GM12874 (cell line): ENCODE results near the gene GOPC.
A peak's percentile ranks its signal among the peaks of the same experiment; 100 is the strongest.

Experiments
- TF ChIP-seq, protein P1 (sequence below): IDR thresholded peaks from 2 replicates; pipeline ENCODE4 v1.5.1; 2011; ENCODE audit warnings: low read depth, mild to moderate bottlenecking, control low read depth, low read length, moderate library complexity; ENCODE audit not compliant: insufficient read depth

The GOPC gene

GRCh38 chr6:117547688-117548621, 54.4 kb downstream of the GOPC start:
- TF ChIP-seq, protein P1, sequence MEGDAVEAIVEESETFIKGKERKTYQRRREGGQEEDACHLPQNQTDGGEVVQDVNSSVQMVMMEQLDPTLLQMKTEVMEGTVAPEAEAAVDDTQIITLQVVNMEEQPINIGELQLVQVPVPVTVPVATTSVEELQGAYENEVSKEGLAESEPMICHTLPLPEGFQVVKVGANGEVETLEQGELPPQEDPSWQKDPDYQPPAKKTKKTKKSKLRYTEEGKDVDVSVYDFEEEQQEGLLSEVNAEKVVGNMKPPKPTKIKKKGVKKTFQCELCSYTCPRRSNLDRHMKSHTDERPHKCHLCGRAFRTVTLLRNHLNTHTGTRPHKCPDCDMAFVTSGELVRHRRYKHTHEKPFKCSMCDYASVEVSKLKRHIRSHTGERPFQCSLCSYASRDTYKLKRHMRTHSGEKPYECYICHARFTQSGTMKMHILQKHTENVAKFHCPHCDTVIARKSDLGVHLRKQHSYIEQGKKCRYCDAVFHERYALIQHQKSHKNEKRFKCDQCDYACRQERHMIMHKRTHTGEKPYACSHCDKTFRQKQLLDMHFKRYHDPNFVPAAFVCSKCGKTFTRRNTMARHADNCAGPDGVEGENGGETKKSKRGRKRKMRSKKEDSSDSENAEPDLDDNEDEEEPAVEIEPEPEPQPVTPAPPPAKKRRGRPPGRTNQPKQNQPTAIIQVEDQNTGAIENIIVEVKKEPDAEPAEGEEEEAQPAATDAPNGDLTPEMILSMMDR: peak; percentile 20; the same call in 1 of the 2 replicates

DNA sequence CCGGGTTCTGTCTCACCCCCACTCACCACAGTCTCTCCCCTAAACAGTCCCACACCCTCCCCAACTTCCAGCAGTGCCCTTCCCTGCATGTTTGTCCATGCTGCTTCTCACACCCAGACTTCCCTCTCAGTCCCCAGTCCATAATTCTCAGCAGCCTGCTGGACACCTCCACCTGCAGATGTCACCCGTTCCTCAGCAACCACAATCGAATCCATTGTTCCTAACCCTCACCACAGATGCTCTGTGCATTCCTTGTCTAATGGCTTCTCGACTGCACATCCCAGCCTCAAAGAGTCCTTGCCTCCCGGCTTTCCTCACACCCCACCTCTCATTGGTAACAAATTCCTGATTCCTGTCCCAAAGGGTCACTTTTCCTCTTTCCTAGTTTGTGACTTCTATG, 55.6 kb downstream of the GOPC start:
- TF ChIP-seq, protein P1: no peak

DNA sequence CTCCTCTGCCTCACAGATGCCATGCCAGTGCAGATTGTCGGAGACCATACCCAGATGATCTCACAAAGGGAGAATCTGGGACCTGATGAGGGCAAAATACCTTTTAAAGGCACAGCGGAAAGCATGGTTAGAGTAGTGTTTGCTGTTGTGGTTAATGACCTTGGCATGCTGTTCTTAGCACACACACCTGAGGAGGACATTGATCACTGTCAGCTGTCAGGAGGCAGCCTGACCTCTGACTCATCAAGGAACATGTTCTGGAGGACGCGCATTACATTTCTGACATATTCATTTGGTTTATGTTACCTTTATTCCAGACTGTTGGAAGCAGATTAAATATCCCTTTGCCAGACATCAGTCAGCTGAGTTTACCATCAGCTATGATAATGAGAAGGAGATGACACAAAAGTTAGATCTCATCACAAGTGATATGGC, 57.1 kb downstream of the GOPC start:
- TF ChIP-seq, protein P1: no peak

GRCh38 chr6:117544716-117545115, 57.6 kb downstream of the GOPC start:
- TF ChIP-seq, protein P1: no peak

DNA sequence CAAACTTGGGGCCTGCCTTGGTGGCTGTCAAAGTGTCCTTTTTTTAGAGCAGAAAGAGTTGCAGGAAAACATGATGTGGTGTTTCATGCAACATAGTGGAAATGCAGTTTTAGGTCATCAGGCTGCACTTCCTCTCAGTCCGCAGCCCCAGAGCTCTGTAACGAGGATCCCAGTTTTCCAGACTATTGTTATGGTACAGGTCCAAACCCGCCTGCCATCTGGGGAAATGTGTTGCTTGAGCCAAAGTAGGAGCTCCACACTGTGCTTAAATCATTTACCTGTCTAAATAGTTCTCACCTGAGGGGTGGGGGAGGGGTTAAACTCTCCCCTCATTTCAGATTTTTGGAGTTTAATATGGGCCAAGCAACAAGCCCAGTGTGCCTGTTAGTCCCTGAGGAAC, 59.8 kb downstream of the GOPC start:
- TF ChIP-seq, protein P1: no peak

DNA sequence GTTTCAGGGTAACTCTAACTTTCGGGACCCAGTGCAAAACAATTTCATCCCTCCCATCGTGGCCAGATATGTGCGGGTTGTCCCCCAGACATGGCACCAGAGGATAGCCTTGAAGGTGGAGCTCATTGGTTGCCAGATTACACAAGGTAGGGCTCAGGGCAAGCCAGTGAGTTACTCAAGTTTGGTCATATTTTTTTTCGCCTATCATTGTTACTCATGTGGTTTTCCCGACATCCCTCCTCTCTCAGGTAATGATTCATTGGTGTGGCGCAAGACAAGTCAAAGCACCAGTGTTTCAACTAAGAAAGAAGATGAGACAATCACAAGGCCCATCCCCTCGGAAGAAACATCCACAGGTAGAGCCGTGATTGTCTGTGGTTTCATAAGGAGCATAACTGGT, 61.6 kb downstream of the GOPC start:
- TF ChIP-seq, protein P1: no peak

- TF ChIP-seq, protein P1: no peak
Observed at GRCh38 chr6:117538615-117539014, 63.7 kb downstream of the GOPC start.
